Fibroblast of mammary gland (primary cell): ENCODE data around the gene CD36.
A peak's percentile ranks its signal among the peaks of the same experiment; 100 is the strongest.

Experiments used
- DNase-seq: peaks from one replicate; pipeline ENCODE4 v3.0.0-alpha.2; 2010; ENCODE audit warnings: low read depth
- H3K4me3 ChIP-seq: 2 replicates; pipeline ENCODE4 v1.5.1; 2011; ENCODE audit warnings: low read depth, mild to moderate bottlenecking, low read length, moderate library complexity; ENCODE audit not compliant: control insufficient read depth
- TF ChIP-seq, protein P1 (sequence below): conservative IDR thresholded peaks from 2 replicates; pipeline ENCODE4 v1.5.1; 2011; ENCODE audit warnings: low read depth, low read length, inconsistent platforms; ENCODE audit not compliant: control insufficient read depth, insufficient read depth

Gene CD36

DNA sequence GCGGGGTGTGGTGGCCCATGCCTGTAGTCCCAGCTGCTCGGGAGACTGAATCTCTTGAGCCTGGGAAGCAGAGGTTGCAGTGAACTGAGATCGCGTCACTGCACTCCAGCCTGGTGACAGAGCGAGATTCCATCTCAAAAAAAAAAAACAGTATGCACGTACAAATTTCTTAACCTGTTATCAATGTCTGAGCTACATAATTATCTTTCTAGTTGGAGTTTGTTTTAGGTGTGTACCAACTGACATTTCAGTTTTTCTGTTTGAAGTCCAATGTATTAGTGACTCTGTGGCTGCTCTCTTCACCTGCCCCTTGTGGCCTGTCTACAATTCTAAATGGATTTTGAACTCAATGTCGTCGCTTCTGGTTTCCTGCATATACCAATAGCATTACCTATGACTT is 40.3 kb downstream of the CD36 start:
- DNase-seq: no peak
- no peak overlapping the region for H3K4me3 ChIP-seq
- TF ChIP-seq, protein P1, sequence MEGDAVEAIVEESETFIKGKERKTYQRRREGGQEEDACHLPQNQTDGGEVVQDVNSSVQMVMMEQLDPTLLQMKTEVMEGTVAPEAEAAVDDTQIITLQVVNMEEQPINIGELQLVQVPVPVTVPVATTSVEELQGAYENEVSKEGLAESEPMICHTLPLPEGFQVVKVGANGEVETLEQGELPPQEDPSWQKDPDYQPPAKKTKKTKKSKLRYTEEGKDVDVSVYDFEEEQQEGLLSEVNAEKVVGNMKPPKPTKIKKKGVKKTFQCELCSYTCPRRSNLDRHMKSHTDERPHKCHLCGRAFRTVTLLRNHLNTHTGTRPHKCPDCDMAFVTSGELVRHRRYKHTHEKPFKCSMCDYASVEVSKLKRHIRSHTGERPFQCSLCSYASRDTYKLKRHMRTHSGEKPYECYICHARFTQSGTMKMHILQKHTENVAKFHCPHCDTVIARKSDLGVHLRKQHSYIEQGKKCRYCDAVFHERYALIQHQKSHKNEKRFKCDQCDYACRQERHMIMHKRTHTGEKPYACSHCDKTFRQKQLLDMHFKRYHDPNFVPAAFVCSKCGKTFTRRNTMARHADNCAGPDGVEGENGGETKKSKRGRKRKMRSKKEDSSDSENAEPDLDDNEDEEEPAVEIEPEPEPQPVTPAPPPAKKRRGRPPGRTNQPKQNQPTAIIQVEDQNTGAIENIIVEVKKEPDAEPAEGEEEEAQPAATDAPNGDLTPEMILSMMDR: no peak

DNA sequence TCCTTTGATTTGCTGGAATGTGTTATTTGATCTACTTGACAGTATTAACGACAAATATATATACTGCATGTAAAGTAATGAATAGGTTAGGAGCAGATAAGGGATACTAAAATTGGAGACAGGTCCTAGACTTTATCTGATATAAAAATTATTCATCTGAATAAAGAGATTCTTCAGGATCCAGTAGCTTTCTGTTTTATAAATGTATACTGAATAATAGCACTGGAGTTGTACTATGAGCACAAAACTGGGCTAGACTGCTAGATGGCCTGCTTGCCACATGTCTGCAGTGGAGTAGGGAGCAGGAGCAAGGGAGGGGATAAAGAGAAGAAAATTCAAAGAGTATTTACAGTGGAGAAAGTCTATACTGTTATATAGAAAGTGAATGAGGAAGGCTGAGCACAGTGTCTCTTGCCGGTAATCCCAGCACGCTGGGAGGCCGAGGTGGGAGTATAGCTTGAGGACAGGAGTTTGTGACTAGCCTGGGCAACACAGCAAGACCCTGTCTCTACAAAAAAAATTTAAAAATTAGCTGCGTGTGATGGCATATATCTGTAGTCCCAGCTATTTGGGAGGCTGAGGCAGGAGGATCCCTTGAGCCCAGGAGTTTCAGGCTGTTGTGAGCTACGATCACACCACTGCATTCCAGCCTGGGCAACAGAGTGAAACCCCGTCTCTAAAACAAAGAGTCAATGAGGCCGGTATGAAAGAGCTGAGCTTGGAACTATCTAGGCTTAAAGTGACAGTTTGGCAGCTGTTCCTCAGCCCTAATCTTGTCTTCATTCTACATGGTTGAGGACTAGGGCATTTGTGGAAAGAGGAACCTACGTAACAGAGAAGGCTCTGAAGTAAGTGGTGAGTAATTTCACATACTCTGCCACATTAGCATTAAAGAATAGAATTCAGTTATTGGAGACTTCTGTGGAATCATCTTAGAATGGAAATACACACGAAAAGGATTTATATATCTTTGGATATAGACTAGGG is 41.8 kb downstream of the CD36 start:
- no peak overlapping the region for H3K4me3 ChIP-seq
- TF ChIP-seq, protein P1: no peak
- no peak for DNase-seq

DNA sequence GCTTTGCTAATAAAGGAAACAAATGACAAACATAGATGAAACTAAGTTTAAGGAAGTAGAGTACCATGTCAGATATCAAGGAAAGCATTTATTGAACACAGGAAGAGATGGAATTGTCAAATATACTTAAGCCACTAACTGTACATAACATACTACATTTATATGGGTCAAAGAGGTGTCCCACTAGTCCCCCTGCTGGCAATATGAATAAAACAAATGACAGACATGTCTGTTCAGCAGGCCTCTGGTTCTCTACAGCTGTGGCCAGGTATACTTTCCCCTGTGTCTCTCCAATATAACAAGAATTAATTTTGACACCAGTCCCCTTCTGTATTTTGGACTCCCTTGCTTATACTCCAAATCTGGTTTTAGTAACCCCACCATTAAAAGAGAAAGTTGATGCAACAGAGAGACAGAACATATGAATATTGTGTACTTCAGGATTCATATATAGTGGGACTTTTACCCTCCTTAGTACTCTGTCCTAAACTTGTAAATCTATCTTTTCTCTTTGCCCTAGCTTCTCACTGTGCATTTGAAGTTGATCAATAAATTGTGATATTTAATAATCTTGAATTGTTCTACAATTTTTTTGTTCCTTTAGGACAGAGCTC is 42.9 kb downstream of the CD36 start:
- peak; percentile 45 for DNase-seq
- TF ChIP-seq, protein P1: peak; percentile 56

DNA sequence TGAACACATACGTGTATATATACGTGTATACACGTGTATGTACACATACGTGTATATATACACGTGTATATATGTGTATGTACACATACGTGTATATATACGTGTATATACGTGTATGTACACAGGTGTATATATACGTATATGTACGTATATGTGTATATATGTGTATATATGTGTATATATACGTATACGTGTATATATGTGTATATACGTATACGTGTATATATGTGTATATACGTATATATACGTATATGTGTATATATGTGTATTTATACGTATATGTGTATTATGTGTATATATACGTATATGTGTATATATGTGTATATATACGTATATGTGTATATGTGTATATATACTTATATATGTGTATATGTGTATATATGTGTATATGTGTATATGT is 44.3 kb downstream of the CD36 start:
- TF ChIP-seq, protein P1: no peak
- no peak for DNase-seq
- H3K4me3 ChIP-seq: no peak overlapping the region

More for the DNA sequence above, 42.9 kb downstream of the CD36 start:
- no peak overlapping the region for H3K4me3 ChIP-seq

DNA sequence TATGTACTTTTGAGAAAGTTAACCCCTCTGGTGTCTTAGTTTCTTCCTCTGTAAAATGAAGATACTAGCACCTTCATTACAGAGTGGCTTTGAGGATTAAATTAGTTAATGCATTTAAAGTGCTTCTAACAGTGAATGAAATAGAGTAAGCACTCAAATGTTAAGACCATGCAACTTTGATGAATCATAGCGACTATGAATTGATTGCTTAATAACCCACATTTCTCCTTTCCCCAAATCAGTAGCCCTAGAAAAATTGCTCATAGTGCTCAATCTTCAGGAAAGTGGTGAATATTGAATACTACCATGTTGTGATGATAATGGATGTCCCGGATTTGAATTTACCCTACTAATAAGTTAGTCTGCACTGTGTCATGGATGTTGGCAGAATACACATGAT is 48.1 kb downstream of the CD36 start:
- DNase-seq: peak; percentile 83
- no peak overlapping the region for H3K4me3 ChIP-seq
- TF ChIP-seq, protein P1: no peak

DNA sequence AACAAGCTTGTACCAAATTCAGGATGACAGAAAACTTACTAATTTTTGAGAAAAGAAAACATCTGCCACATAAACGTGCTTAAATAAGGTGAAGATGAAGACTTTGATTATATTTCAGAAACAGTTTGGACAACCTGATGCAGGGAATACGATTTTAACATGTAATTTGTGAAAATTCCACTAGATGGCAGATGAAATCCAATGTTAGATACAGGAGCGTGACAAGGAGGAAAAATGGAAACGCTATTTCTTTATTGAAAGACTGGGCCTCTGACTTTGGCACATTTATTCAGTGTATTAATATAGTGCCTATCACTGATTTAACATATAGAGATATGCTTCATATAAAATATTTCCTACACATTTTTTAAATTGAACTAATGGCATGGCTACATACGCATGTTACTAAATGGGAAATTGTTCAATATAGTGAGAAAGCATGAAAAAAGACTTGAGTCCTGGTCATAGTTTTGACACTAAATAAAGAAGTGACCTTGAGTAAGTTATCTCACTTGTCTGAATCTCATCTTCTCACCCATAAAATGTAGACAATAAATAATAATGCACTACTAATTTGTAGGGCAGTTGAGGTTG is 60.7 kb downstream of the CD36 start:
- DNase-seq: peak; percentile 69
- no peak overlapping the region for H3K4me3 ChIP-seq
- TF ChIP-seq, protein P1: peak; percentile 57
